ENCODE measurements around the gene CD248. TPM values are rescaled to one million over a fixed set of nuclear protein-coding genes. Genes with fewer than 3 reads are reported as not detected.

The CD248 gene
- total RNA-seq, 1 experiment from 2014 or later = 0.15 TPM

DNA sequence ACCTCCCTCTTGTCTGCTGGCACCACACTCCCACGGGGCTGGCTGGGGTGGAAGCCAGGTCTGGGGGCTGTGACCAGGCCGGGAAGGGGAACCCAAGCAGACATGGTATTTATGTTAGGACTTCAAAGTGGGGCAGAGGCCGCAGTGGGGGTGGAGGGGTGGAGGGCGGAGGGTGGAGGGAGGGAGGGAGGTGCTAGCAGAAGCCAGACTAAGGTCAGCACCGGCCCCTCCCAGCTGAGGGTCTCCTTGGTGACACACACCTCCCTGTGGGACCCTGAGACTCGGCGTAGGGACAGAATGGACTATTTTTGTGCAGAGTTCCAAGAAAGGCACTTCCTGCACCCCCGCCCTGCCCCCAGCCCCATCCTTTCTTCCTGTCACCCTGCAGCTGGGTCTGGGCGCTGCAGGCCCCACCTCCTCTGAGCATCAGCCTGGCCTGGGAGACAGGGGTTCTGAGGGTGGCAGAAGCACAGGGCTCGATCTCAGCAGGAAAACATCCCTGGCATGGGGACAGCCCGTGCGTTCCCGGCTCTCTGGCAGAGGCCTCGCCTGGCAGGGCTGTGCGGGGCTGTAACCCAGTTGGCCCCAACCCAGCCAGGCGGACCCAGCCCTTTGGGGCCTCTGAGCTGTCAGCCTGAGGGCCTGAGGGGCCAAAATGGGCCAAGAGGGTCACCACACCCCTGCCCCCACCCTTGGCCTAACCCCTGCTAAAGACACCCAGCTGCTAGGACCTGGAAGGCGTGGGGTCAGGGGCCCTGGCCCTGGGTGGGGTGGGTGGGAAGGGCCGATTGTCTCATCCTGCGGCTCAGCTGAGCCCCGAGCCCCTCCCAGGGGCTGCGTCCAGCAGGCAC, 9.6 kb upstream of the CD248 start:
- in situ Hi-C loops (cut with HindIII; ENCODE audit: low pct_unique_long_range_greater_than_20kb, low sequenced_read_pairs) = no loop called here

DNA sequence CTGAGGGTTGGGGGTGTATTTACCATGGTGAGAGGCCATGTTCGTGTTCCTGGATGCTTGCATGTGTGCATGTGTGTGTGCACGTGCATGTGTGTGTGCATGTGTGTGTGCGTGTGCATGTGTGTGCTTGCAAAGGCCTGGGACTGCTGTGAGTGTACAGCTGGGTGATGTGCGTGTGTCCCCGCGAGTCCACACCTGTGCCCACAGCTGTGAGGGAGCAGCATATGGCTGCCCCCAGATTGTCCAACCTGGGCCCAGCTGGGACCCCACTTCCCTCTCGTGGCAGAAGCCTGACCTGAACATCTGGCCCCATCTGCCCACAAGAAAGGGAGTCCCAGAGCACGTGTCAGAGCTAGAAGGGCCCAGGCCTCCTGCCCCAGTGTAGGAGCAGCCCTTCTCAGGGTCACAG, 8.4 kb upstream of the CD248 start:
- DNase-seq (ENCODE audit: low read depth, low spot score) = no peak
- Histone ChIP-seq H3K4me1 (ENCODE audit: control insufficient read depth, insufficient read depth, low read length) (peaks cover 18% of the 10 kb centered on the region), H3K27ac (ENCODE audit: low read length) (no peak overlapping the region), H3K27me3 (ENCODE audit: control insufficient read depth, insufficient read depth, low read length) (no peaks in the 10 kb centered on the region), H3K36me3 (ENCODE audit: control insufficient read depth, insufficient read depth, low read length) (no peaks in the 10 kb centered on the region), H3K4me3 (ENCODE audit: low read depth in 2 of 2, low read length in 2 of 2) (no peak overlapping the region), H3K9me3 (ENCODE audit: control insufficient read depth, insufficient read depth, low read depth, low read length) (no peaks in the 10 kb centered on the region)
- TF ChIP-seq SIN3A (IDR thresholded peaks at IDR 0.05; ENCODE audit: borderline replicate concordance, insufficient read depth, low read depth, low read length) = no peak
- TF ChIP-seq, protein P1, sequence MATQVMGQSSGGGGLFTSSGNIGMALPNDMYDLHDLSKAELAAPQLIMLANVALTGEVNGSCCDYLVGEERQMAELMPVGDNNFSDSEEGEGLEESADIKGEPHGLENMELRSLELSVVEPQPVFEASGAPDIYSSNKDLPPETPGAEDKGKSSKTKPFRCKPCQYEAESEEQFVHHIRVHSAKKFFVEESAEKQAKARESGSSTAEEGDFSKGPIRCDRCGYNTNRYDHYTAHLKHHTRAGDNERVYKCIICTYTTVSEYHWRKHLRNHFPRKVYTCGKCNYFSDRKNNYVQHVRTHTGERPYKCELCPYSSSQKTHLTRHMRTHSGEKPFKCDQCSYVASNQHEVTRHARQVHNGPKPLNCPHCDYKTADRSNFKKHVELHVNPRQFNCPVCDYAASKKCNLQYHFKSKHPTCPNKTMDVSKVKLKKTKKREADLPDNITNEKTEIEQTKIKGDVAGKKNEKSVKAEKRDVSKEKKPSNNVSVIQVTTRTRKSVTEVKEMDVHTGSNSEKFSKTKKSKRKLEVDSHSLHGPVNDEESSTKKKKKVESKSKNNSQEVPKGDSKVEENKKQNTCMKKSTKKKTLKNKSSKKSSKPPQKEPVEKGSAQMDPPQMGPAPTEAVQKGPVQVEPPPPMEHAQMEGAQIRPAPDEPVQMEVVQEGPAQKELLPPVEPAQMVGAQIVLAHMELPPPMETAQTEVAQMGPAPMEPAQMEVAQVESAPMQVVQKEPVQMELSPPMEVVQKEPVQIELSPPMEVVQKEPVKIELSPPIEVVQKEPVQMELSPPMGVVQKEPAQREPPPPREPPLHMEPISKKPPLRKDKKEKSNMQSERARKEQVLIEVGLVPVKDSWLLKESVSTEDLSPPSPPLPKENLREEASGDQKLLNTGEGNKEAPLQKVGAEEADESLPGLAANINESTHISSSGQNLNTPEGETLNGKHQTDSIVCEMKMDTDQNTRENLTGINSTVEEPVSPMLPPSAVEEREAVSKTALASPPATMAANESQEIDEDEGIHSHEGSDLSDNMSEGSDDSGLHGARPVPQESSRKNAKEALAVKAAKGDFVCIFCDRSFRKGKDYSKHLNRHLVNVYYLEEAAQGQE (IDR thresholded peaks at IDR 0.05; ENCODE audit: insufficient read depth in 1 of 2, low read depth in 2 of 2, low read length in 1 of 2) = no peak
- no peak for TF ChIP-seq TCF7L2 (IDR thresholded peaks at IDR 0.05; ENCODE audit: low read depth, low read length)
- intact Hi-C loops (cut with micrococcal nuclease; ENCODE audit: unreplicated experiment) (no loop called here), in situ Hi-C loops (cut with HindIII; ENCODE audit: low pct_unique_long_range_greater_than_20kb, low sequenced_read_pairs) (no loop called here)
- ChIA-PET CTCF (interaction anchor here (0.5 kb wide), 1 partner anchor 40 kb away, joined by 3 read pairs; no protein-coding TSS in a partner anchor), POLR2A (no interaction called here)
- ATAC-seq = no peak
- BruUV-seq (replicated peaks) = no TSS peak

More for the DNA sequence above, 9.6 kb upstream of the CD248 start:
- Histone ChIP-seq H3K27ac (ENCODE audit: low read length) (0 out of 2 replicates have a peak overlapping the region, but pooled peaks have one; percentile 32), H3K4me1 (ENCODE audit: control insufficient read depth, insufficient read depth, low read length) (peaks cover 18% of the 10 kb centered on the region), H3K9me3 (ENCODE audit: control insufficient read depth, insufficient read depth, low read depth, low read length) (no peaks in the 10 kb centered on the region), H3K27me3 (ENCODE audit: control insufficient read depth, insufficient read depth, low read length) (no peaks in the 10 kb centered on the region), H3K36me3 (ENCODE audit: control insufficient read depth, insufficient read depth, low read length) (no peaks in the 10 kb centered on the region), H3K4me3 (ENCODE audit: low read depth in 2 of 2, low read length in 2 of 2) (no peak overlapping the region)
- DNase-seq (ENCODE audit: low read depth, low spot score) (no peak), ATAC-seq (peak; percentile 22)
- intact Hi-C loops (cut with micrococcal nuclease; ENCODE audit: unreplicated experiment) = no loop called here
- TF ChIP-seq, protein P2, sequence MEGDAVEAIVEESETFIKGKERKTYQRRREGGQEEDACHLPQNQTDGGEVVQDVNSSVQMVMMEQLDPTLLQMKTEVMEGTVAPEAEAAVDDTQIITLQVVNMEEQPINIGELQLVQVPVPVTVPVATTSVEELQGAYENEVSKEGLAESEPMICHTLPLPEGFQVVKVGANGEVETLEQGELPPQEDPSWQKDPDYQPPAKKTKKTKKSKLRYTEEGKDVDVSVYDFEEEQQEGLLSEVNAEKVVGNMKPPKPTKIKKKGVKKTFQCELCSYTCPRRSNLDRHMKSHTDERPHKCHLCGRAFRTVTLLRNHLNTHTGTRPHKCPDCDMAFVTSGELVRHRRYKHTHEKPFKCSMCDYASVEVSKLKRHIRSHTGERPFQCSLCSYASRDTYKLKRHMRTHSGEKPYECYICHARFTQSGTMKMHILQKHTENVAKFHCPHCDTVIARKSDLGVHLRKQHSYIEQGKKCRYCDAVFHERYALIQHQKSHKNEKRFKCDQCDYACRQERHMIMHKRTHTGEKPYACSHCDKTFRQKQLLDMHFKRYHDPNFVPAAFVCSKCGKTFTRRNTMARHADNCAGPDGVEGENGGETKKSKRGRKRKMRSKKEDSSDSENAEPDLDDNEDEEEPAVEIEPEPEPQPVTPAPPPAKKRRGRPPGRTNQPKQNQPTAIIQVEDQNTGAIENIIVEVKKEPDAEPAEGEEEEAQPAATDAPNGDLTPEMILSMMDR (IDR thresholded peaks at IDR 0.05) = no peak
- no peak for TF ChIP-seq POLR2AphosphoS5 (IDR thresholded peaks at IDR 0.05; ENCODE audit: low read depth, low read length)
- BruUV-seq (replicated peaks) = no TSS peak
- ChIA-PET CTCF (interaction anchor here (1.0 to 1.1 kb wide), 2 partner anchors 8 to 15 kb away, joined by 4 to 8 read pairs; no protein-coding TSS in a partner anchor), POLR2A (interaction anchor here (0.6 kb wide), 1 partner anchor 12 kb away, joined by 9 read pairs; no protein-coding TSS in a partner anchor)

DNA sequence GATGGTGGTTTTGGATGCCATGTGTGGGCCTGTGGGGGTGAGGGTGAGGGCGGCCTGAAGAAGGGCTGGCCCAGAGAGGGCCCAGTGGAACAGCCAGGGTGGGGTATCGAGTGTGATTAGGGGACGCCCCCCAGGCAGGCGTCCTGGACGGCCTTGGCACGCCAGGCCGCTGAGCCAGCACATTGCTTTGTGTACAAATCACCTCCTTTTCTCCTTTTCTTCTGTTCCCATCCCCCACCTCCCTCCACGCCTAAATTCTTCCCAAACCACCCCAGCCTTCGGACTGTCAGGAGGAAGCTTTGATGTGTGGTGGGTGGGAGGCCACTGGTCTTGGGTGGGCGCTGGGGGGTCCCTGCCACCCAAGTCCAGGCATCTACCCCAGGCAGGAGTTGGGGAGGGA, 7.8 kb upstream of the CD248 start:
- Histone ChIP-seq H3K27me3 (ENCODE audit: control insufficient read depth, insufficient read depth, low read length) (no peaks in the 10 kb centered on the region), H3K4me3 (ENCODE audit: low read depth in 2 of 2, low read length in 2 of 2) (no peak overlapping the region), H3K9me3 (ENCODE audit: control insufficient read depth, insufficient read depth, low read depth, low read length) (no peaks in the 10 kb centered on the region), H3K36me3 (ENCODE audit: control insufficient read depth, insufficient read depth, low read length) (no peaks in the 10 kb centered on the region), H3K27ac (ENCODE audit: low read length) (no peak overlapping the region), H3K4me1 (ENCODE audit: control insufficient read depth, insufficient read depth, low read length) (peaks cover 18% of the 10 kb centered on the region)
- no peak for DNase-seq (ENCODE audit: low read depth, low spot score)
- in situ Hi-C loops (cut with HindIII; ENCODE audit: low pct_unique_long_range_greater_than_20kb, low sequenced_read_pairs) (no loop called here), intact Hi-C loops (cut with micrococcal nuclease; ENCODE audit: unreplicated experiment) (no loop called here)
- ChIA-PET CTCF (no interaction called here), POLR2A (no interaction called here)
- TF ChIP-seq, protein P1 (IDR thresholded peaks at IDR 0.05; ENCODE audit: insufficient read depth in 1 of 2, low read depth in 2 of 2, low read length in 1 of 2) = no peak
- TF ChIP-seq POLR2AphosphoS5 (IDR thresholded peaks at IDR 0.05; ENCODE audit: low read depth, low read length) = no peak
- no peak for TF ChIP-seq TCF7L2 (IDR thresholded peaks at IDR 0.05; ENCODE audit: low read depth, low read length)
- no peak for TF ChIP-seq SIN3A (IDR thresholded peaks at IDR 0.05; ENCODE audit: borderline replicate concordance, insufficient read depth, low read depth, low read length)
- TF ChIP-seq, protein P2 (IDR thresholded peaks at IDR 0.05) = no peak
- BruUV-seq (replicated peaks) = no TSS peak
- ATAC-seq = no peak

Measured in Panc1 (cell line).